CD4-positive, alpha-beta T cell treated with Interleukin-12 subunit alpha and Interleukin-12 subunit beta, for 1 hour (primary cell): Measurements from ENCODE around the gene PRRC2B.
"Not testable (repeated sequence)": the region's sequence is repeated elsewhere in the genome, so short reads cannot be mapped to it uniquely, and the experiment has no call there.

Experiments
- DNase-seq: peaks from one replicate; pipeline ENCODE4 v3.0.0-alpha.2; 2020

PRRC2B gene

DNA sequence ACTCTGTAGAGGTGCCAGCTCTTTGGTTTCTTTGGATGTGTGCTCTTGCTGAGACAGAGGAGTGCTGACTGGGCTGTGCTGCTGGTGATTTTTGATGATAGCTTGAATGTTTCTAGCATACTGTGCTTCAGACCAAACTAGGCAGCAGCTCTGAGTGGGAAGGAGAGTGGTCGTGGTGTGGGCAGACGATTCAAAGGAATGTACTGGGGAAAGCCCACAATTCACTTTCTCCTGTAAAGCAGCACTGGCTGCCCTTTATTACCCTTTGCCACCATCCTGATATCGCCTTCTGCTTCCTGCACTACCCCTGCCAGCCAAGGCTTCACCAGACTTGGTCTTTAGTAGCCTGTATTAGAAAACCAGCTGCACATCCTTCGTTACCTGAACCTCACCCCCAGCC, 45.3 kb downstream of the PRRC2B start:
- no peak for DNase-seq

- peak; percentile 10 for DNase-seq
Observed at GRCh38 chr9:131441441-131441840, 47.6 kb downstream of the PRRC2B start.

DNA sequence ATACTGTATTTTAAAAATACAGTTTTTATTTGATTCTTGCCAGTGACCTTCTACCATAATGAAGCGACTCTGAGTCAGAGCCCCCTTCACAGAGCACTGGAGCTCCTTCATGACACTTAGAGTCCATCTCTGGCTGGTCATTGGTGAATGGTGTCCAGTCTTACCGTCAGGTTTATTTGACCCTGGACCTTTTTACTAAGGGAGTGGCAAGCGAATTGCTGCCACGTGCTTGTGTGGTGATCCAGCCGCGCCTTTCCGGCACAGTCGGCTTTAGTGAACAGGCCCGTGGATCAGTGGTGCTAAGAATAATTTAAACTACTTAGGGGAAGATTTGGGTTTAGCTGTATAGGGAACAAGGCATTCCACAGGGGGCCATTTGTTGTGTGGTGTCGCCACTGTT, 48.5 kb downstream of the PRRC2B start:
- DNase-seq = no peak

- no peak for DNase-seq
Observed at GRCh38 chr9:131443648-131444047, 49.8 kb downstream of the PRRC2B start.

GRCh38 chr9:131446276-131446675, 52.4 kb downstream of the PRRC2B start:
- no peak for DNase-seq

DNA sequence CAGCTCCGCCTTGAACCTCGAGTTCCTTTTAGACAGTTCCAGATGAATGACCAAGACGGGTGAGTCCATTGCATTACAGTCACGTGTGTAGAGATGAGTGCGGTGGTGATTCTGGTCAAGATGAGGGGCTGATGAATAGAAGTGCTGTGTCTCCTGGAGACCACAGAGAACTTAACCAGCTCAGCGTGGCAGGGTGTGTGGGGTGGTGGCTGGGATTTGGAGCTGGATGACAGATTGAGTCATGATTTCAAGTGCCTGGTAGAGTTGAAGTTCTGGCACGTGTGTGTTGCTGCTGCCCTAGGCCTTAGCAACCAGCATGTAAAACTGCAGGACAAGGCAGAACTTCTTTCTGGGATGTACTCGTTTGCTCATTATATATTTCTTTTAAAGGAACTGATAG, 53.3 kb downstream of the PRRC2B start:
- DNase-seq = no peak

- DNase-seq = no peak
Observed at GRCh38 chr9:131447600-131447999, 53.7 kb downstream of the PRRC2B start.

GRCh38 chr9:131448818-131449217, 54.9 kb downstream of the PRRC2B start:
- DNase-seq = no peak

- DNase-seq = no peak
Observed at GRCh38 chr9:131449276-131449675, 55.4 kb downstream of the PRRC2B start.

DNA sequence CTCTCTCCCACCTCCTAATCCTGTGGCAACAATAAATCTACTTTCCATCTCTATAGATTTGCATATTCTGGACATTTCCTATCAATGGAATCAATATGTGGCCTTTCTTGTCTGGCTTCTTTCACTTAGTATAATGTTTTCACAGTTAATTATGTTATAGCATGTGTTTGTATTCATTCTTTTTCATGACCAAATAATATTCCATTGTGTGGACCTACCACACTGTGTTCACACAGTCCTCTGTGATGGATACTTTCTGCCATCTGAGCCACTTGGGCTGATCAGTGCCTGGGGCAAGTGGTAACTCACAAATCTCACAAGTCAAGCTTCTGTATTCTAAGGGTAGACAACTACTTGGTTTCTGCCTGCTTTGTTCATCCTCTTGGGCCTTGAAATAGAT, 60.1 kb downstream of the PRRC2B start:
- DNase-seq = no peak

DNA sequence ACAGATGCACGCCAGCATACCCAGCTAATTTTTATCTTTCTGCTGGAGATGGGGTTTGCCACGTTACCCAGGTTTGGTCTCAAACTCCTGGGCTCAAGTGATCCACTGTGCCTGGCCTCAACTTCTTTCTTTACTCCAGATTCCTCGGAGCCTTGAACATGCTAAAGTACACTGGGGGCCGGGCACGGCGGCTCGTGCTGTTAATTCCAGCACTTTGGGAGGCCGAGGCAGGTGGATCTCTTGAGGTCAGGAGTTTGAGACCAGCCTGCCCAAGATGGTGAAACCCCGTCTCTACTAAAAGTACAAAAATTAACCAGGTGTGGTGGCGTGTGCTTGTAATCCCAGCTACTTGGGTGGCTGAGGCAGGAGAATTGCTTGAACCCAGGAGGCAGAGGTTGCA, 61.8 kb downstream of the PRRC2B start:
- not testable (repeated sequence) for DNase-seq

- no peak for DNase-seq
Observed at GRCh38 chr9:131457746-131458145, 63.9 kb downstream of the PRRC2B start.

DNA sequence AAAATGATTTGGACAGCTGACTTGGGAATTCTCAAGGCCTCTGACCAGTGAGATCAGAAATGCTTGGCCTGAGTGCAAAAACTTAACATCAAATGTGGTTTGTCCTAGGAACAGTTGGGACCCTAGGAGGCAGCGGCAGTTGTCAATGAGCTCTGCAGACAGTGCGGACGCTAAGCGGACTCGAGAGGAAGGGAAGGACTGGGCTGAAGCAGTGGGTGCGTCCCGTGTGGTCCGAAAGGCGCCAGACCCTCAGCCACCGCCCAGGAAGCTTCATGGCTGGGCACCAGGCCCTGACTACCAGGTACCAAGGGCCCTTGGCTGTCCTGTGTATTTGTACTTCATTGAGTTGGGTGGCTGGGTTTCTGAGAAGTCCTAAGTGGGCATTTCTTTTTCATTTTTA, 65.2 kb downstream of the PRRC2B start:
- DNase-seq = no peak

GRCh38 chr9:131461166-131461565, 67.3 kb downstream of the PRRC2B start:
- no peak for DNase-seq

DNA sequence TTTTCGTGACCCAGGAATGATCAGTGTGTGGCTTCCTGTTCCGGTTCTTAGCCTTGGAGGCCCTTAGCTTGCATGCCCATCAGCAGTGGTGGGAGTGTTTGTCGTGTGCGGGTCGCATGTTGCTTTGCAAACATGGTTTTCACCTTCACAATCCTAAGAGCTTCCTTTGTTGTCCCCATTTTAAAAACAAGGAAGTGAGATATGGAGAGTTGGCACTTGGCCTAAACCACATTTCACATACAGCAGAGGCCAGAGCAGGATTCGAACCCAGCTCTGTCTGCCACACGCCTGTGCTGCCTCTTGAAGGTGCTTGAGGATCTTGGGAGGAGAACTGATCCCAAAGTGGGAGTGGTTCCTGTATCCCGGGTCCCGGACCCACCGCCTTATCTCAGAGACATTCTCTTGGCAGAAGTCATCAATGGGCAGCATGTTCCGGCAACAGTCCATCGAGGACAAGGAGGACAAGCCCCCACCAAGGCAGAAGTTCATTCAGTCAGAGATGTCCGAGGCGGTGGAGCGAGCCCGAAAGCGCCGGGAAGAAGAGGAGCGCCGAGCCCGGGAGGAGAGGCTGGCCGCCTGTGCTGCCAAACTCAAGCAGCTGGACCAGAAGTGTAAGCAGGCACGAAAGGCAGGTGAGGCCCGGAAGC, 70.6 kb downstream of the PRRC2B start:
- DNase-seq = no peak

DNA sequence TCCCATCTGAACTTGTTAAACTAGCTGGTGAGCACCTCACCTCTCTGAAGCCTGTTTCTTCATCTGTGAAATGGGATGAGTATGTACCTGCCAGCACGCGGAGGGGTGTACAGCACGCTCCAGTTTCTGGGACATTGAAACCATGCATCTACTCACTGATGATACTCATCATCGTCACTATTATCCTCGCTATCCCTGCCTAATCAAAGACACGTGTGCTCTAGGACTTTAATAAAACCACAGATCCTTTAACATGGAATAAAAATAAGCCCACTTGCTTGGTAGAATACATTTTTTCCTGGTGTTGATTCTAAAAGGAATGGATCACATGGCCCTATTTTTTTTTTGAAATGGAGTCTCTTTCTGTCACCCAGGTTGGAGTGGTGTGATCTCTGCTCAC, 71.5 kb downstream of the PRRC2B start:
- no peak for DNase-seq

DNA sequence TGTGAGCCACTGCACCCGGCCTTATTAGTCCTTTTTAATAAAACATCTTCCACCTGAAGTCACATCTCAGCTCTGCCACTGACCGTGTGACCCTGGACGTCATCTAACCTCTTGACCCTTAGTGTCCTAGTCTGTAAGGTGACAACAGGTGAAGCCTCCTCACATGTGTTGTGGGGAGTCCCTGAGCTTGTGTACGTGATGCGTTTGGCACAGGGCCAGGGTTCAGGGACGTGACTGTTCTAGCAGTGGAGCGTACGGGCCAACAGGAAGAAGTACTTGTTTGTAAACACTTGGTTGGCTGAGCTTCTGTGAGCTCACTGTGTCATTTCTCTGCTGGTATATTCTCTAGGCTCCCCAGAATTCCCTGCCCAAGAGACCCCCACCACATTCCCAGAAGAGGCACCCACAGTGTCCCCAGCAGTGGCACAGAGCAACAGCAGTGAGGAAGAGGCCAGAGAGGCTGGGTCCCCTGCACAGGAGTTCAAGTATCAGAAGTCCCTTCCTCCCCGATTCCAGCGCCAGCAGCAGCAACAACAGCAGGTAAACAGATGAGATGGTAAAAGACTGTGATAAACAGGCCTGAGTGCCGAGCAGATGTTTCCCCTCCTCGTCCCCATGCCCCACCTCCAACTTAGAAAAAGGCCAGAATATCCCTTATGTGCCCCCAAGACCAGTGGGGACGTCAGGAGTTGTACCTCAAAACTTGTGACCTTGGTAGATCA, 73.5 kb downstream of the PRRC2B start:
- DNase-seq = no peak

DNA sequence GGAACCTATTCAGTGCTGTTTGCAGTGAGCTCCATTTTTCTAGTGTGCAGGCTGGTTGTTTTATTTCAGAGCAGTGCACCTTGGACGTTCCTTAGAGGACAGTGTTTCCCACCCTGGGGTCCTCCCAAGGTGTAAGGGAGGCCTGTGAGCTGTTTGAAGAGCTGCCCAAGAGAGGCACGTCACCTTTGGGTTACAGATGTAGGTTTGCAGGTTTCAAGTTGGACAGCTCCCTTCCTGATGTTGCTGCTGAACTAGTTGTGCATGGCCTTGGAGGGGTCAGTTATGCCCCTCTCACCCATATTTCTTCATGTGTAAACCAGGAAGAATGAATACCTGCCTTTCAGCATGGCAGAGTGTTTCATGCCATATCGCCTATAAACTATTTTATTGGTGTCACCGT, 74.1 kb downstream of the PRRC2B start:
- no peak for DNase-seq

DNA sequence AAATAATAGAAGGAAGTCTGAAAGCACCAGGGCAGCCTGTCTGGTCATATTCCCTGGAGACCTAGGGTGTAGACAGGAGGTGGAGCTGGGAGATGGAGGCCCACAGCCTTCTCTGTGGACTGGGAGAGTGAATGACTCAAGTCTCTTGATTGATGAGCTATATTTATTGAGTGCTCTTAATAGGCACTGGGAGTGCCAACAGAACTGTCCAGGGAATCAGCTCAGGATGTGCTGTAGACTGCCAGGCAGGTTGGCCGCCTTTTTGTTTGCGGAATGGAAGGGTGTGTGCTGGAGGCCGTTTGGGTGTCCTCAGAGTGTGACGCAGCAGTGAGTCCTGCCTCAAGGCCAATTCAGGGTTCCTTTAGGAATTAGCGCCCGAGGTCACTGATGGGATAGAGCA, 75.5 kb downstream of the PRRC2B start:
- no peak for DNase-seq

- DNase-seq = no peak
Observed at GRCh38 chr9:131469951-131470350, 76.1 kb downstream of the PRRC2B start.

- DNase-seq = no peak
Observed at GRCh38 chr9:131470581-131470991, 76.7 kb downstream of the PRRC2B start.

DNA sequence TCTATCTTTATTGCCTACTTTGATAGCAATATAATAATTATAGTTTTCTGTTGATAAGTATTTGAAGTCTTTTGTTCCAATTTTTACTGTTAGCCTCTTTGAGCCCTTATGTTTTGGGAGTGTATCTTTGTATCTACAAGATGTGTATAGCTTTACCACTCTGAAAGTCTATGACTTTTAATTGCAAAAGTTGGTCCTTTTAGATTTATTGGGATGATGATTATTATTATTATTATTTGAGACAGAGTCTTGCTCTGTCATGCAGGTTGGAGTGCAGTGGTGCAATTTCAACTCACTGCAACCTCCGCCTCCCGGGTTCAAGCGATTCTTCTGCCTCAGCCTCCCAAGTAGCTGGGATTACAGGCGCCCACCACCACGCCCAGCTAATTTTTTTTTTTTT, 78.2 kb downstream of the PRRC2B start:
- DNase-seq = not testable (repeated sequence)

GRCh38 chr9:131473198-131473885, 79.5 kb downstream of the PRRC2B start:
- DNase-seq = no peak

DNA sequence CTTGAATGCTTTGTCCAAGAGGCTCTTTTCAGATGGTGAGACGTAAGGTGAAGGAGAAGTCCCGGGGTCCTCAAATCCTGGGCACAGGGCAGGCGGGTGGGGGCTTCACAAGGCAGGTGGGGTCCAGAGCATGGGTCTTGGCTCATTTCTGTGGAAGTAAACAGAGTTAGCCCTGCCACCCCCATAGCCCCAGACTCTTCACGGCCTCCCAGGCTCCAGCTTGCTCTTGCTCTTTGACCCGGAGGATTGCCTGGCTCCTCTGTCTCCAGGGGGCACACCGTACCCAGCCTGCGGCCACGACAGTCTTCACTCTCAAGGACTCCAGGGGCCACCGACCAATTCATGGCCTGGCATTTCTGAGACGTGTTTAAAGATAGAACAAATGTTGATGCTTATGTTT, 80.0 kb downstream of the PRRC2B start:
- no peak for DNase-seq
